Measurements from ENCODE around the gene IMMP2L. TPM values are rescaled to one million over a fixed set of nuclear protein-coding genes. Genes with fewer than 3 reads are reported as not detected.

IMMP2L gene
- total and polyA plus RNA-seq, 2 donors (not counting 3 experiments of a cell fraction or from before 2014, with no cell fraction given), result 9.9 to 11.8 TPM

DNA sequence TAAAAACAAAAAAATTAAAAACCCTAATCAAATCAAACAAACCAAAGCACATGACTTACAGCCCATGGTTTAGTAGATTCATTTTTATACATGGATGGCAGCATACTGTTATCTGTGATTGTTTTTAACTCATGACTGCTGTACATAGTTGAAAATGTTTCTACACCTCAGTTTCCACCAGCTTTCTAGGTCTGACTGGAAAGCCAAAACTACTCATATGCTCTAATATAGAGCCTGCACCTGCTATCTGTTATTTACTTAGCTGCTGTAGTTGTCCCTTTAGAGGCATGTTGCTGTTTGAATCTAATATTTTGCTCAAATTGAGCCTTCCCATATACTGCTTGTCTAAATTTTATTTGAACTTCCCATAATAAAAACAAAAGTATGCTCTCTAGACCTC lies 761.3 kb downstream of the IMMP2L start:
- no peak for DNase-seq (ENCODE audit: low read depth, low spot score)
- Histone ChIP-seq H3K79me2 (ENCODE audit: control insufficient read depth, insufficient read depth, low read length) (no peaks in the 10 kb centered on the region), H3K27me3 (ENCODE audit: control insufficient read depth in 2 of 2, insufficient read depth in 2 of 2, low read length in 2 of 2) (no peaks in the 10 kb centered on the region), H3K4me1 (ENCODE audit: control insufficient read depth, extremely low read depth, insufficient read depth, low read length) (no peaks in the 10 kb centered on the region), H3K9me3 (replicated peaks; ENCODE audit: control insufficient read depth, insufficient read depth, low read length) (no peaks in the 10 kb centered on the region), H3K36me3 (ENCODE audit: control insufficient read depth in 2 of 2, extremely low read depth in 1 of 2, insufficient read depth in 2 of 2, low read length in 2 of 2) (no peaks in the 10 kb centered on the region), H3K9me1 (replicated peaks; ENCODE audit: control insufficient read depth, extremely low read depth, insufficient read depth, low read length) (no peaks in the 10 kb centered on the region), H2AFZ (ENCODE audit: low read depth, low read length) (no peak overlapping the region), H3K27ac (ENCODE audit: insufficient read depth, low read depth, low read length) (no peak overlapping the region), H3K4me2 (ENCODE audit: insufficient read depth, low read length) (no peak overlapping the region), H3K4me3 (replicated peaks in 1 of 3; ENCODE audit: insufficient read depth in 1 of 3, low read depth in 1 of 3, low read length in 3 of 3) (no peak overlapping the region), H4K20me1 (replicated peaks; ENCODE audit: control insufficient read depth, extremely low read depth, insufficient read depth, low read length) (no peaks in the 10 kb centered on the region), H3K9ac (replicated peaks; ENCODE audit: extremely low read depth, insufficient read depth, low read length) (no peak overlapping the region)
- intact Hi-C loops (cut with micrococcal nuclease), result no loop called here
- dilution Hi-C loops (cut with MboI; ENCODE audit: extremely low pct_ligation_motif_present, low sequenced_read_pairs), result no loop called here
- ChIA-PET POLR2A (no interaction called here), CTCF (no interaction called here)
- no peak for TF ChIP-seq JUN (IDR thresholded peaks at IDR 0.05; ENCODE audit: borderline replicate concordance, insufficient read depth, insufficient read length, low read depth)
- no peak for TF ChIP-seq GATA2 (IDR thresholded peaks at IDR 0.05; ENCODE audit: insufficient read depth, insufficient read length, low read depth, low read length)
- TF ChIP-seq MYC (IDR thresholded peaks at IDR 0.05; ENCODE audit: low read depth, low read length), result no peak
- TF ChIP-seq POLR2AphosphoS5 (IDR thresholded peaks at IDR 0.05; ENCODE audit: insufficient read depth, low read depth, low read length), result no peak
- no peak for TF ChIP-seq EZH2 (IDR thresholded peaks at IDR 0.05; ENCODE audit: borderline replicate concordance, low read depth, low read length, severe bottlenecking)
- TF ChIP-seq POLR2A (IDR thresholded peaks at IDR 0.05; ENCODE audit: low read depth, low read length), result no peak
- no peak for TF ChIP-seq FOS (IDR thresholded peaks at IDR 0.05; ENCODE audit: borderline replicate concordance, insufficient read depth, low read length)
- no peak for TF ChIP-seq CTCF (IDR thresholded peaks at IDR 0.05; ENCODE audit: extremely low read depth in 1 of 2, insufficient read depth in 1 of 2, low read depth in 1 of 2, low read length in 2 of 2)
- TF ChIP-seq, protein P1, sequence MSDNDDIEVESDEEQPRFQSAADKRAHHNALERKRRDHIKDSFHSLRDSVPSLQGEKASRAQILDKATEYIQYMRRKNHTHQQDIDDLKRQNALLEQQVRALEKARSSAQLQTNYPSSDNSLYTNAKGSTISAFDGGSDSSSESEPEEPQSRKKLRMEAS (IDR thresholded peaks at IDR 0.05; ENCODE audit: insufficient read depth, insufficient read length), result no peak
- BruUV-seq (replicated peaks), result no TSS peak
- no peak for FAIRE-seq
